ENCODE measurements around the gene WBP4.

DNA sequence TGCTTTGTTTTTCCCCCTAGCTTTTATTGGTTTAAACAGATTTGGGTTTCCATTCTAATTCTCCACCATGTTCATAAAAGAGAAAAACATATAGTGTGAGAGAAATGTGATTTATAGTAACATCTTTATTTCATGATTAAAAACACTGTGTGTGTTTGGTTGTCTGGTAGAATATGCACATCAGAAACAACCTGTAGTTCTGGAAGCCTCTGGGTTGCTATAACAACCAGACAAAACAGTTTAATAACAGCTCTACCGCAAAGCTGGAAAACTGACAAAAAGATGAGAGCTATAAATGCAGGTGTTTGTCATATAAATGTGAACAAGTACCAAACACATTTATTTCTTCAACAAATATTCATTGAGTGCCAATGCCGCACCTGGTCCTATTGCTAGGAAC is 61.5 kb downstream of the WBP4 start:
- TF ChIP-seq, protein P1, sequence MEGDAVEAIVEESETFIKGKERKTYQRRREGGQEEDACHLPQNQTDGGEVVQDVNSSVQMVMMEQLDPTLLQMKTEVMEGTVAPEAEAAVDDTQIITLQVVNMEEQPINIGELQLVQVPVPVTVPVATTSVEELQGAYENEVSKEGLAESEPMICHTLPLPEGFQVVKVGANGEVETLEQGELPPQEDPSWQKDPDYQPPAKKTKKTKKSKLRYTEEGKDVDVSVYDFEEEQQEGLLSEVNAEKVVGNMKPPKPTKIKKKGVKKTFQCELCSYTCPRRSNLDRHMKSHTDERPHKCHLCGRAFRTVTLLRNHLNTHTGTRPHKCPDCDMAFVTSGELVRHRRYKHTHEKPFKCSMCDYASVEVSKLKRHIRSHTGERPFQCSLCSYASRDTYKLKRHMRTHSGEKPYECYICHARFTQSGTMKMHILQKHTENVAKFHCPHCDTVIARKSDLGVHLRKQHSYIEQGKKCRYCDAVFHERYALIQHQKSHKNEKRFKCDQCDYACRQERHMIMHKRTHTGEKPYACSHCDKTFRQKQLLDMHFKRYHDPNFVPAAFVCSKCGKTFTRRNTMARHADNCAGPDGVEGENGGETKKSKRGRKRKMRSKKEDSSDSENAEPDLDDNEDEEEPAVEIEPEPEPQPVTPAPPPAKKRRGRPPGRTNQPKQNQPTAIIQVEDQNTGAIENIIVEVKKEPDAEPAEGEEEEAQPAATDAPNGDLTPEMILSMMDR (IDR thresholded peaks at IDR 0.05), result no peak
- TF ChIP-seq POLR2AphosphoS5 (IDR thresholded peaks at IDR 0.05) (no peak), POLR2A (IDR thresholded peaks at IDR 0.05) (no peak)
